GM20000 (cell line): ENCODE results near the gene SRRM4.
A peak's percentile ranks its signal among the peaks of the same experiment; 100 is the strongest.

ENCODE experiments used
- DNase-seq: peaks from one replicate; pipeline ENCODE4 v3.0.0; 2012; ENCODE audit warnings: low spot score
- CTCF ChIP-seq: IDR thresholded peaks from 2 replicates; pipeline ENCODE4 v1.5.1; 2012; ENCODE audit warnings: mild to moderate bottlenecking, control low read depth; ENCODE audit errors: extremely low read depth, missing control alignments

SRRM4 gene

GRCh38 chr12:119052001-119052400 is 70.7 kb downstream of the SRRM4 start:
- no peak for DNase-seq

GRCh38 chr12:119055977-119056376 is 74.6 kb downstream of the SRRM4 start:
- TF ChIP-seq CTCF, result no peak
- DNase-seq, result no peak

More at GRCh38 chr12:119052001-119052400, 70.7 kb downstream of the SRRM4 start:
- TF ChIP-seq CTCF, result no peak

DNA sequence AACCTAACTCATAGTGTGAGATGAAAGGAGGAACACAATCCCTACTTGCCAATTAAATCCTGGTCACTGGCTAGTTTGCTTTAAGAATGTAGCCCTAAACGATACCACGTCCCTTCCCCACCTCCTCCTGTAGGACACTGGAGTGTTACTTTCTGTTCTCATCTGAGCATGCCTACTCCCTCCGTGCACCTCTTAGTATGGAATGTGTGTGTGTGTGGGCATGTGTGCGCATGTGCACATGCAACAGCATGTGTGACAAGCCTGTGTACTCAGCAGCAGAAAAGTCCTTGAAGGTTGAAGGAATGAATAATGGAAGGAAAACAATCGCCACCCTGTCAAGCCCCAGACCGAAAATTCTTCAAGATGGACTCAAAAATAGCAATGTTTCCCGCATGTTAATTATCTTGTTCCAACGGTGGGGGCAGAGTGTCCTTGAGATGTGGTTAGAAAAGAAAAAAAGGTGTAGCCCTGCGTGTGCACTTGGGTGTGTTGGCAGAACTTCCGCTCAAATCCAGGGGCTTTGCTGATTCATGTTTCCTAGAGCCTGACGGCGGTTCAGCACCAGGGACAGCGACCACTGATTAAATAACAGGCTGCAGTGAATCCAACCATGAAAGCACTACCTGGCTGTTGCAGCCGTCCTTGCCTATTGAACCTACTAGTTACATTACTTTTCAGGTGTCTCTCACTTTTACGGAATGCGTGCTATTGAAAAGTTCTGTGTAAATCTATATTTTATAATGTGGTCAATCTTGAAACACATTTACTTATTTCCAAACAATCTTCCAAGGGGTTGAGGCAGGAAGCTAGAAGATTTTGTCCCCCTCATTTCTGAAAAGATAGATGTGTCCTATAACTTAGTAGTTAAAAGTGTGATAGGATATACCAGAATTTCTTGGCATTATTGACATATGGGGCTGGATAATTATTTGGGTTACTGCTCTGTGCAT is 79.8 kb downstream of the SRRM4 start:
- DNase-seq, result peak; percentile 24
- TF ChIP-seq CTCF, result no peak

- TF ChIP-seq CTCF, result no peak
- DNase-seq, result no peak
Observed at GRCh38 chr12:119068129-119068856, 87.0 kb downstream of the SRRM4 start.

DNA sequence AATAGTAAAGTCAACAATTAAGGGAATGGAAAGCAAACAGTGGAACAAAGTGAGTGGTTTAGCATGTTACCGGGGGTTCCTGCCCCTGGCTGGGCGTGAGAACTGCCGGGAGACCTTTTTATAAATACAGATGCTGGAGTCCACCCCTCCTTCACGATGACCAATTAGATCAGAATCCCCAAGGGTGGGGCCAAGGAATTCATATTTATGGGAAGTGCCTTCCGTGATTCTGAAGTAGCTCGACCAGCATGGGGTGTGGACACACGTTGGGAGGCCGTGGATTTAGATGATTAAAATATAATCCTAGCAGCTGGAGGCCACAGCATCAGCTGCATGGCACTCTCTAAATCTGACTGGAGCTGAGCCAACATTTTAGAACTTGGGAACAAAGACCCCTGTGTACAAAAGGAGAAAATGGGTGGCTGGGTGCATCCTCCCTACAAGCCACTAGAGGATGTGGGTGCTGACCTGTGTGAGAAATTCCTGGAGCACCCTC is 87.9 kb downstream of the SRRM4 start:
- TF ChIP-seq CTCF, result no peak
- no peak for DNase-seq

GRCh38 chr12:119071176-119071575 is 89.8 kb downstream of the SRRM4 start:
- TF ChIP-seq CTCF, result no peak
- no peak for DNase-seq

- TF ChIP-seq CTCF, result no peak
- no peak for DNase-seq
Observed at GRCh38 chr12:119071638-119072231, 90.4 kb downstream of the SRRM4 start.
